Ectodermal cell (in vitro differentiated cells): ENCODE results near the gene MTREX.
A peak's percentile ranks its signal among the peaks of the same experiment; 100 is the strongest.
"Not testable (repeated sequence)": the region's sequence is repeated elsewhere in the genome, so short reads cannot be mapped to it uniquely, and the experiment has no call there.

ENCODE experiments used
- H3K27ac ChIP-seq: 2 replicates; pipeline ENCODE4 v1.7.0; 2013; ENCODE audit warnings: mild to moderate bottlenecking, low read depth, low read length; ENCODE audit not compliant: insufficient read depth, poor library complexity, severe bottlenecking
- H3K27me3 ChIP-seq: 2 replicates; pipeline ENCODE4 v1.7.0; 2013; ENCODE audit warnings: mild to moderate bottlenecking, low read length; ENCODE audit not compliant: insufficient read depth, control insufficient read depth, poor library complexity, severe bottlenecking
- H3K36me3 ChIP-seq: one replicate; pipeline ENCODE4 v1.7.0; 2013; ENCODE audit warnings: low read length; ENCODE audit not compliant: control insufficient read depth, insufficient read depth
- H3K4me1 ChIP-seq: one replicate; pipeline ENCODE4 v1.7.0; 2013; ENCODE audit warnings: low read length; ENCODE audit not compliant: control insufficient read depth, insufficient read depth
- H3K4me3 ChIP-seq: 2 replicates; pipeline ENCODE4 v1.7.0; 2013; ENCODE audit warnings: low read depth, low read length, control low read depth; ENCODE audit not compliant: insufficient read depth
- H3K9me3 ChIP-seq: 2 replicates; pipeline ENCODE4 v1.7.0; 2013; ENCODE audit warnings: mild to moderate bottlenecking, low read length, moderate library complexity; ENCODE audit not compliant: control insufficient read depth
- WGBS, 2 experiments: methylation state at CpG; one replicate each; pipeline ENCODE4 v1.1.7; 2013; ENCODE audit warnings: missing lambda C conversion rate in 2 of 2; 5-methylcytosine and 5-hydroxymethylcytosine counted together

The MTREX gene

DNA sequence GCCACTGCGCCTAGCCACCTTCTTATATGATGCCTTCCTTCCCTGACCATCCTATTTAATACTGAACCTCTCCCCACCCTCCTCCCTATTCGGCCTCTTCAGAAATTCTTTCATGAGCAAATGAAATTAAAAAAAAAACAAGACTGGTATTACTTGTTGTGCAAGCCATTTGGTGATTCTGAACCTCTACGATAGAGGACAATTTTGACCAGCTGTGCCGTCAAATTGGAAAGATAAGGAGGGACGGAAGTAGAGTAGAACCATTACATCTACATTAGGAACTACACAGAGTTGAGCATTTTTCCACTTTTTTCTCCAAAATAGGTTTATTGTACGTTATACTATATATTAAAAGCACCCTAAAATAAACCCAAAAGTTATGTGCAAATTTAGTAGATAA lies 3.2 kb upstream of the MTREX start:
- H3K27ac ChIP-seq, result no peak overlapping the region
- 90 to 99% methylated on average over 4 to 5 of the region's 6 CpGs for WGBS, 2 experiments

GRCh38 chr5:55305345-55305744 lies 2.4 kb upstream of the MTREX start:
- Histone ChIP-seq H3K4me3 (no peak overlapping the region), H3K9me3 (no peaks in the 10 kb centered on the region), H3K27me3 (no peaks in the 10 kb centered on the region), H3K27ac (no peak overlapping the region), H3K36me3 (no peaks in the 10 kb centered on the region), H3K4me1 (peaks cover 4% of the 10 kb centered on the region)
- WGBS, 2 experiments, result 91 to 93% methylated on average over 4 of the region's 4 CpGs

More for the DNA sequence above, 3.2 kb upstream of the MTREX start:
- Histone ChIP-seq H3K9me3 (no peaks in the 10 kb centered on the region), H3K4me3 (no peak overlapping the region), H3K27me3 (no peaks in the 10 kb centered on the region), H3K36me3 (no peaks in the 10 kb centered on the region), H3K4me1 (peaks cover 3% of the 10 kb centered on the region)

- WGBS, 2 experiments, result 37 to 39% methylated on average over 12 of the region's 12 CpGs
- Histone ChIP-seq H3K4me1 (peaks cover 4% of the 10 kb centered on the region), H3K4me3 (peak overlapping the region; percentile 91), H3K36me3 (no peaks in the 10 kb centered on the region), H3K9me3 (no peaks in the 10 kb centered on the region), H3K27me3 (no peaks in the 10 kb centered on the region), H3K27ac (no peak overlapping the region)
Observed at GRCh38 chr5:55306641-55307382, 977 bp upstream of the MTREX start.

- H3K27me3 ChIP-seq, result no peaks in the 10 kb centered on the region
- peak overlapping the region; percentile 97 for H3K27ac ChIP-seq
- peak overlapping the region; percentile 91 for H3K4me3 ChIP-seq
- H3K4me1 ChIP-seq, result peaks cover 4% of the 10 kb centered on the region
- H3K9me3 ChIP-seq, result no peaks in the 10 kb centered on the region
- no peaks in the 10 kb centered on the region for H3K36me3 ChIP-seq
- WGBS, 2 experiments, result 0 to 1% methylated on average over 13 of the region's 13 CpGs
Observed at GRCh38 chr5:55308254-55308836, 556 bp downstream of the MTREX start.

- Histone ChIP-seq H3K36me3 (no peaks in the 10 kb centered on the region), H3K27me3 (no peaks in the 10 kb centered on the region), H3K4me1 (peaks cover 4% of the 10 kb centered on the region), H3K4me3 (no peak overlapping the region), H3K27ac (no peak overlapping the region), H3K9me3 (no peaks in the 10 kb centered on the region)
- 90 to 91% methylated on average over 4 to 5 of the region's 5 CpGs for WGBS, 2 experiments
Observed at GRCh38 chr5:55313870-55314617, 6.3 kb downstream of the MTREX start.

DNA sequence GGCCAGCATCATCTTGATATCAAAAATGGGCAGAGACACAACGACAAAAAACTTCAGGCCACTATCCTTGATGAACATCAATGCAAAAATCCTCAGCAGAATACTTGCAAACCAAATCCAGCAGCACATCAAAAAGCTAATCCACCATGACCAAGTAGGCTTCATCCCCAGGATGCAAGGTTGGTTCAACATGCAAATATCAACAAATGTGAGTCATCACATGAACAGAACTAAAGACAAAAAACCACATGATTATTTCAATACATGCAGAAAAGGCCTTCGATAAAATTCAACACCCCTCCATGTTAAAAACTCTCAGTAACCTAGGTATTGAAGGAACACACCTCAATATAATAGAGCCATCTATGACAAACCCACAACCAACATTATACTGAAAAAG lies 8.5 kb downstream of the MTREX start:
- Histone ChIP-seq H3K9me3 (no peaks in the 10 kb centered on the region), H3K4me3 (no peak overlapping the region), H3K27ac (no peak overlapping the region), H3K36me3 (no peaks in the 10 kb centered on the region), H3K4me1 (no peaks in the 10 kb centered on the region), H3K27me3 (no peaks in the 10 kb centered on the region)
- 88 to 89% methylated on average over 2 of the region's 2 CpGs for WGBS, 2 experiments

DNA sequence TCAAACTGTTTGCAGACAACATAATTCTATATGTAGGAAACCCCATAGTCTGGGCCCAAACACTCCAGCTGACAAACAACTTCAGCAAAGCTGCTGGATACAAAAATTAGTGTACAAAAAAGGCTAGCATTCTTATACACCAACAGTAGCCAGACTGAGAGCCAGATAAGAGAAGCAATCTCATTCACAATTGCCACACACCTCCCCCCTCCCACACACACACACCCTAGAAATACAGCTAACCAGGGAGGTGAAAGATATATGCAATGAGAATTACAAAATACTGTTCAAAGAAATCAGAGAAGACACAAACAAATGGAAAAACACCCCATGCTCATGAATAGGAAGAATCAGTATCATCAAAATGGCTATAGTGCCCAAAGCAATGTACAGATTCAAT lies 9.0 kb downstream of the MTREX start:
- Histone ChIP-seq H3K4me3 (no peak overlapping the region), H3K9me3 (no peaks in the 10 kb centered on the region), H3K4me1 (no peaks in the 10 kb centered on the region), H3K27ac (no peak overlapping the region), H3K27me3 (no peaks in the 10 kb centered on the region), H3K36me3 (no peaks in the 10 kb centered on the region)

- 96 to 97% methylated on average over 4 of the region's 4 CpGs for WGBS, 2 experiments
- not testable (repeated sequence) for H3K36me3 ChIP-seq, H3K27ac ChIP-seq, H3K27me3 ChIP-seq, H3K9me3 ChIP-seq, H3K4me1 ChIP-seq, H3K4me3 ChIP-seq
Observed at GRCh38 chr5:55318237-55318636, 10.4 kb downstream of the MTREX start.

DNA sequence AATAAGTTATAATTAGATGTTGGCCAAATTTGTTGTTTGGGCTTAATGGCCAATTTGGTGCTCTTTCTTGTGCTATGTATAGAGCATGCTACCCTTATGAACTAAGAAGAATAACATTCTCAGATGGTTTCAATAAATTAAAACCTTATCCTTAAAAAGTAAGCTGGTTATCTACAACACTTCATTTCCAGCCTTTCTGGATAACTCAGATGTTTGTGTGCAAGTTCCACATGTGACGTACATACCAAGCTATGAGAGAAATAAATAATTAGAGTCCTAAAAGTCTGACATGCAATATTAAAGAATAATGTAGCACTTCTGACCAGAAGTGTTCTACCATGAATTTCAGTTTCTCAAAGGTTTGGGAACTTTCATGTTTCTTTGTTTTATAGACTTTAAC lies 11.7 kb downstream of the MTREX start:
- Histone ChIP-seq H3K4me3 (no peak overlapping the region), H3K4me1 (no peaks in the 10 kb centered on the region), H3K36me3 (peaks cover 6% of the 10 kb centered on the region), H3K27ac (no peak overlapping the region), H3K27me3 (no peaks in the 10 kb centered on the region), H3K9me3 (no peaks in the 10 kb centered on the region)
- 100% methylated on average over 1 of the region's 1 CpG; no CpG with 5 or more reads in 1 of the 2 experiments for WGBS, 2 experiments

- Histone ChIP-seq H3K4me1 (no peaks in the 10 kb centered on the region), H3K27ac (no peak overlapping the region), H3K36me3 (peaks cover 6% of the 10 kb centered on the region), H3K27me3 (no peaks in the 10 kb centered on the region), H3K4me3 (no peak overlapping the region), H3K9me3 (no peaks in the 10 kb centered on the region)
- WGBS, 2 experiments, result 94 to 95% methylated on average over 2 to 4 of the region's 4 CpGs
Observed at GRCh38 chr5:55320571-55320970, 12.8 kb downstream of the MTREX start.
